ENCODE data around the gene C15orf40. TPM values are rescaled to one million over a fixed set of nuclear protein-coding genes. Genes with fewer than 3 reads are reported as not detected.
"Not testable (repeated sequence)": the region's sequence is repeated elsewhere in the genome, so short reads cannot be mapped to it uniquely, and the experiment has no call there.

C15orf40 gene
- total RNA-seq, 4 donors from 2014 or later: 13.4 to 21.0 (median 15.4) TPM

DNA sequence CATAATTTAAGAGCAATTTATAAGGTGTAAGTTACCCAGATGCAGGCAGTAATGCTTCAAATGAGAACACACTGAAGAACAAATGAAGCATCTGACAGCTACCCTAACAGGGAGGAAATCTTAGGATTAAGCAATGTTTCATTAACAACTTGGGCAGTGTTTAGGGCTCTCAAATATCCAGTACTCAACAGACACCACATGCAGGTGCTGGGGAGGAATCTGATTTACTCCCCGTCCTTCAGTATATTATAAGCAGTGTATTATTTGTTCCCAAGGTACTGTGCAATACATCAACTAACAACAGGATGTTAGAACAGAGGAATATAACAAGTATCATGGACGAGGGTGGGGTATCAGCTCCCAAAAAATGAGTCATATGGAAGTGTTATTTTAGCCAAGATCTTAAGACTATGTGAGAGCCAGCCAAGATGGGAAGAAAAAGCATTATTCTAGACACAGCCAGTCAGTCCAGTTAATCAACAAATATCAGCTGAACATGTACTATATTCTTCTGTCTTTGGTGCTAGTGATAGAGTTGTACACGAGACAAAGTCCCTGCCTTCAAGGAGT, 35.2 kb upstream of the C15orf40 start:
- H3K4me3 ChIP-seq: no peak overlapping the region
- TF ChIP-seq EP300 (IDR thresholded peaks at IDR 0.05) (no peak), POLR2A (IDR thresholded peaks at IDR 0.05) (no peak)
- TF ChIP-seq, protein P1, sequence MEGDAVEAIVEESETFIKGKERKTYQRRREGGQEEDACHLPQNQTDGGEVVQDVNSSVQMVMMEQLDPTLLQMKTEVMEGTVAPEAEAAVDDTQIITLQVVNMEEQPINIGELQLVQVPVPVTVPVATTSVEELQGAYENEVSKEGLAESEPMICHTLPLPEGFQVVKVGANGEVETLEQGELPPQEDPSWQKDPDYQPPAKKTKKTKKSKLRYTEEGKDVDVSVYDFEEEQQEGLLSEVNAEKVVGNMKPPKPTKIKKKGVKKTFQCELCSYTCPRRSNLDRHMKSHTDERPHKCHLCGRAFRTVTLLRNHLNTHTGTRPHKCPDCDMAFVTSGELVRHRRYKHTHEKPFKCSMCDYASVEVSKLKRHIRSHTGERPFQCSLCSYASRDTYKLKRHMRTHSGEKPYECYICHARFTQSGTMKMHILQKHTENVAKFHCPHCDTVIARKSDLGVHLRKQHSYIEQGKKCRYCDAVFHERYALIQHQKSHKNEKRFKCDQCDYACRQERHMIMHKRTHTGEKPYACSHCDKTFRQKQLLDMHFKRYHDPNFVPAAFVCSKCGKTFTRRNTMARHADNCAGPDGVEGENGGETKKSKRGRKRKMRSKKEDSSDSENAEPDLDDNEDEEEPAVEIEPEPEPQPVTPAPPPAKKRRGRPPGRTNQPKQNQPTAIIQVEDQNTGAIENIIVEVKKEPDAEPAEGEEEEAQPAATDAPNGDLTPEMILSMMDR (IDR thresholded peaks at IDR 0.05): no peak
- peaks cover 0 to 7% (median 0%) of the 10 kb centered on the region in 4 donors for H3K4me1 ChIP-seq
- H3K27ac ChIP-seq: no peak overlapping the region
- H3K36me3 ChIP-seq: peaks cover 0 to 58% (median 0%) of the 10 kb centered on the region in 3 donors
- no peak for DNase-seq (ENCODE audit: low spot score in 2 of 2)
- 49 to 58% methylated on average over 3 of the region's 3 CpGs for WGBS, 2 donors
- no peaks in the 10 kb centered on the region for H3K9me3 ChIP-seq
- H3K27me3 ChIP-seq: no peaks in the 10 kb centered on the region

DNA sequence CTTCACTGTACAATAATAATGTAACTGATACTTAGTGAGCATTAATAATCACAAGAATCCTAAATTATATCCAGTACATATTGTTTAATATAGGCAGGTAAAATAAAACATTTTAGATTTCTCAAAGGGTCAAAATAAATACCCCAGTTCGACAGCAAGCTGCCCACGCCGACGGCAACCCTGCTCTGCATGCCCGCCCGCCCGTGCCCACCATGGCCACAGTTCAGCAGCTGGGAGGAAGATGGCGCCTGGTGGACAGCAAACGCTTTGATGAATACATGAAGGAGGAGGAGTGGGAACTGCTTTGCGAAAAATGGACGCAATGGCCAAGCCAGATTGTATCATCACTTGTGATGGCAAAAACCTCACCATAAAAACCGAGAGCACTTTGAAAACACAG, 32.7 kb upstream of the C15orf40 start:
- no peak for DNase-seq (ENCODE audit: low spot score in 2 of 2)
- 95 to 96% methylated on average over 12 of the region's 12 CpGs for WGBS, 2 donors

GRCh38 chr15:83039206-83039605, 27.8 kb upstream of the C15orf40 start:
- Histone ChIP-seq H3K4me3 (no peak overlapping the region), H3K4me1 (no peaks in the 10 kb centered on the region), H3K36me3 (peaks cover 0 to 76% (median 4%) of the 10 kb centered on the region in 3 donors), H3K9me3 (peaks cover 0 to 10% (median 2%) of the 10 kb centered on the region in 4 donors), H3K27me3 (no peaks in the 10 kb centered on the region), H3K27ac (no peak overlapping the region)
- no peak for DNase-seq (ENCODE audit: low spot score in 2 of 2)
- TF ChIP-seq, protein P1 (IDR thresholded peaks at IDR 0.05): no peak
- TF ChIP-seq POLR2A (IDR thresholded peaks at IDR 0.05): no peak
- WGBS, 2 donors: 74 to 85% methylated on average over 1 of the region's 1 CpG

More for the DNA sequence above, 32.7 kb upstream of the C15orf40 start:
- no peak for TF ChIP-seq EP300 (IDR thresholded peaks at IDR 0.05)
- TF ChIP-seq, protein P1 (IDR thresholded peaks at IDR 0.05): no peak
- no peak for TF ChIP-seq POLR2A (IDR thresholded peaks at IDR 0.05)
- H3K9me3 ChIP-seq: no peaks in the 10 kb centered on the region
- peaks cover 0 to 83% (median 0%) of the 10 kb centered on the region in 3 donors for H3K36me3 ChIP-seq
- H3K27ac ChIP-seq: no peak overlapping the region
- H3K4me1 ChIP-seq: peaks cover 0 to 7% (median 0%) of the 10 kb centered on the region in 4 donors
- H3K4me3 ChIP-seq: no peak overlapping the region
- no peaks in the 10 kb centered on the region for H3K27me3 ChIP-seq

DNA sequence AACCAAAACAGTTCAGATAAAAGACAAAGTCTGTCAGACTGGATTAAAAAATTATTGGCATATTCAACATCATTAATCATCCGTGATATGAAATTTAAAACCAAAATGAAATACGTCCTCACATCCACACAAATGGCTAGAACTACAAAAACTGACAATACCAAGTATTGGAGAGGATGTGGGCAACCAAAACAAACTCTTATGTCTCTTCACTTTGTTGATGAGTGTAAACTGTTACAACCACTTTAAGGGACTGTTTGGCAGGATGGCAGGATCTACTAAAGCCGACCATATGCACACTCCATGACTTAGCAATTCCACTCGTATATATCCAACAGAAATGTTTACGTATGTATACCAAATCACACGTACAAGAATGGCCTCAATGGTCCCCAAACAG, 24.8 kb upstream of the C15orf40 start:
- H3K27ac ChIP-seq: no peak overlapping the region
- H3K4me1 ChIP-seq: no peaks in the 10 kb centered on the region
- no peaks in the 10 kb centered on the region for H3K27me3 ChIP-seq
- DNase-seq (ENCODE audit: low spot score in 2 of 2): no peak
- H3K9me3 ChIP-seq: peaks cover 0 to 10% (median 2%) of the 10 kb centered on the region in 4 donors
- H3K4me3 ChIP-seq: no peak overlapping the region
- no peak for TF ChIP-seq POLR2A (IDR thresholded peaks at IDR 0.05)
- TF ChIP-seq, protein P1 (IDR thresholded peaks at IDR 0.05): no peak
- TF ChIP-seq EP300 (IDR thresholded peaks at IDR 0.05): no peak
- peaks cover 0 to 72% (median 4%) of the 10 kb centered on the region in 3 donors for H3K36me3 ChIP-seq
- 93 to 98% methylated on average over 6 of the region's 6 CpGs for WGBS, 2 donors

GRCh38 chr15:83031234-83031633, 19.8 kb upstream of the C15orf40 start:
- not testable (repeated sequence) for DNase-seq (ENCODE audit: low spot score in 2 of 2); H3K27ac ChIP-seq; H3K9me3 ChIP-seq; H3K4me1 ChIP-seq; H3K27me3 ChIP-seq; H3K4me3 ChIP-seq
- H3K36me3 ChIP-seq: peaks cover 0 to 65% (median 0%) of the 10 kb centered on the region in 3 donors
- WGBS, 2 donors: 99% methylated on average over 6 of the region's 6 CpGs
